HCT116 (cell line): ENCODE measurements around the gene CWH43. TPM values are rescaled to one million over a fixed set of nuclear protein-coding genes. Genes with fewer than 3 reads are reported as not detected.
"Not testable (repeated sequence)": the region's sequence is repeated elsewhere in the genome, so short reads cannot be mapped to it uniquely, and the experiment has no call there.

Experiments
- ATAC-seq: fragments of 200-7000 bp; cut with Tn5 transposase; 2 replicates; pipeline ENCODE4 v1.9.1; 2020; ENCODE audit warnings: mild to moderate bottlenecking, moderate library complexity
- BruUV-seq: library from RNA; stranded (reverse); fragments of 400-500 nt; replicated peaks from 2 replicates; lab custom pipeline; 2021; lab: Mats Ljungman, UMichigan
- CTCF ChIA-PET: fragments of 300-600 bp; sonication (Branson Sonifier 250); formaldehyde crosslinking; loops from one replicate; lab custom pipeline; 2021; ENCODE audit warnings: antibody characterized with exemption; lab: Charles Lee
- POLR2A ChIA-PET: fragments of 300-600, 350-600 bp; sonication (Branson Sonifier 250); formaldehyde crosslinking; loops from one replicate; lab custom pipeline; 2021; ENCODE audit warnings: antibody characterized with exemption; lab: Charles Lee
- RAD21 ChIA-PET, 2 experiments: fragments of 300-600 bp; sonication (Branson Sonifier 250); formaldehyde crosslinking; loops; one replicate each; lab custom pipeline; 2023; ENCODE audit warnings: low total read pairs in 2 of 2; ENCODE audit not compliant: uncharacterized antibody in 2 of 2, unreplicated experiment in 2 of 2, low non-redundant PET in 1 of 2; lab: Charles Lee
- DNase-seq: peaks from one replicate; pipeline ENCODE4 v3.0.0-alpha.2; 2010; ENCODE audit warnings: low read depth, low spot score
- H2AFZ ChIP-seq: fragments of 200-600 bp; shearing (Covaris generic), sonication (generic); 2 replicates; pipeline ENCODE4 v1.6.1; 2017; ENCODE audit warnings: low read depth, mixed run types, mixed read lengths, antibody characterized with exemption, low read length; ENCODE audit not compliant: poor library complexity, severe bottlenecking
- H3K27ac ChIP-seq: 2 replicates; pipeline ENCODE4 v1.5.1; 2012; ENCODE audit warnings: low read depth, low read length
- H3K27me3 ChIP-seq: fragments of 200-600 bp; sonication (generic); 2 replicates; pipeline ENCODE4 v1.6.1; 2016; ENCODE audit warnings: mixed run types, low read length, mixed read lengths; ENCODE audit not compliant: insufficient read depth
- H3K36me3 ChIP-seq, 2 experiments: fragments of 200-500 bp in 1 of 2; fragments of 200-600 bp in 1 of 2; sonication (Bioruptor generic) in 1 of 2; sonication (generic) in 1 of 2; 2 replicates each; pipeline versions ENCODE4 v1.5.1 to v1.6.1; 2014 to 2016; ENCODE audit warnings: low read length in 2 of 2, inconsistent platforms in 1 of 2, mixed read lengths in 1 of 2, mixed run types in 1 of 2; ENCODE audit not compliant: insufficient read depth in 2 of 2, control insufficient read depth in 1 of 2
- H3K4me1 ChIP-seq, 2 experiments: fragments of 200-600 bp in 1 of 2; sonication (generic) in 1 of 2; 2 replicates each; pipeline versions ENCODE4 v1.5.1 to v1.6.1; 2012 to 2017; ENCODE audit warnings: low read length in 2 of 2, inconsistent platforms in 1 of 2, mild to moderate bottlenecking in 1 of 2, mixed read lengths in 1 of 2, mixed run types in 1 of 2, moderate library complexity in 1 of 2; ENCODE audit not compliant: insufficient read depth in 2 of 2, control insufficient read depth in 1 of 2
- H3K4me2 ChIP-seq: fragments of 200-600 bp; sonication (generic); 2 replicates; pipeline ENCODE4 v1.6.1; 2017; ENCODE audit warnings: mixed run types, low read length, mixed read lengths
- H3K4me3 ChIP-seq, 2 experiments: fragments of 200-600 bp in 1 of 2; sonication (generic) in 1 of 2; replicated peaks in 1 of 2; 2 replicates each; pipeline ENCODE4 v1.5.1; 2011 to 2016; ENCODE audit warnings: low read length in 2 of 2, control low read depth in 1 of 2, low read depth in 1 of 2, mild to moderate bottlenecking in 1 of 2, mixed read lengths in 1 of 2, mixed run types in 1 of 2
- H3K79me2 ChIP-seq: fragments of 200-600 bp; sonication (generic); 2 replicates; pipeline ENCODE4 v1.6.1; 2017; ENCODE audit warnings: mild to moderate bottlenecking, mixed run types, low read length, moderate library complexity, mixed read lengths; ENCODE audit not compliant: insufficient read depth
- H3K9ac ChIP-seq: fragments of 200-600 bp; sonication (generic); 2 replicates; pipeline ENCODE4 v1.6.1; 2016; ENCODE audit warnings: low read length, mixed read lengths
- H3K9me2 ChIP-seq: fragments of 200-600 bp; sonication (generic), shearing (Covaris generic); 2 replicates; pipeline ENCODE4 v1.6.1; 2017; ENCODE audit warnings: mixed run types, mild to moderate bottlenecking, moderate library complexity; ENCODE audit not compliant: insufficient read depth
- H3K9me3 ChIP-seq, 2 experiments: fragments of 200-500 bp in 1 of 2; fragments of 200-600 bp in 1 of 2; sonication (Bioruptor generic) in 1 of 2; sonication (generic) in 1 of 2; 2 replicates each; pipeline ENCODE4 v1.6.1; 2014 to 2017; ENCODE audit warnings: low read length in 2 of 2, mixed read lengths in 2 of 2, inconsistent platforms in 1 of 2, low read depth in 1 of 2, mild to moderate bottlenecking in 1 of 2, mixed run types in 1 of 2, moderate library complexity in 1 of 2; ENCODE audit not compliant: control insufficient read depth in 1 of 2, insufficient read depth in 1 of 2
- H4K20me1 ChIP-seq: fragments of 200-600 bp; sonication (generic), shearing (Covaris generic); 2 replicates; pipeline ENCODE4 v1.6.1; 2017; ENCODE audit warnings: mixed run types, mild to moderate bottlenecking, moderate library complexity; ENCODE audit not compliant: insufficient read depth
- intact Hi-C: fragments of 100-400 bp; cut with micrococcal nuclease; formaldehyde crosslinking; loops from 2 replicates; pipeline ENCODE4 v1.10.0; 2022
- total RNA-seq: library from RNA; stranded (reverse); gene quantifications from one replicate; pipeline ENCODE4 v1.2.1, GENCODE V29; 2021; ENCODE audit not compliant: unreplicated experiment

The CWH43 gene
- total RNA-seq, 1 experiment from 2014 or later: not detected

DNA sequence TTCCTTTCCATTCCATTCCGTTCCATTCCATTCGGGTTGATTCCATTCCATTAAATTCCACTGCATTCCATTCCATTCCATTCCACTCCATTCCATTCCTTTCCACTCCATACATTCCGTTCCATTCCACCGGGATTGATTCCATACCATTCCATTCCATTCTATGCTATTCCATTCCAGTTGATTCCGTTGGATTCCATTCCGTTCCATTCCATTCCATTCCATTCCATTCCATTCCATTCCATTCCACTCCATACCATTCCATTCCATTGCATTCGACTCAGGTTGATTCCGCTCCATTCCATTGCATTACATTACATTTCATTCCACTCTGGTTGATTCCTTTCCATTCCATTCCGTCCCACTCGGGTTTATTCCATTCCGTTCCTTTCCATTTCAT lies 110.1 kb downstream of the CWH43 start:
- CTCF ChIA-PET: not testable (repeated sequence)

GRCh38 chr4:49096627-49097026 lies 110.6 kb downstream of the CWH43 start:
- H3K9ac ChIP-seq, BruUV-seq, H3K27me3 ChIP-seq, H3K4me1 ChIP-seq, H3K36me3 ChIP-seq, H3K79me2 ChIP-seq, POLR2A ChIA-PET, H4K20me1 ChIP-seq, H2AFZ ChIP-seq, H3K4me2 ChIP-seq, H3K9me2 ChIP-seq, intact Hi-C loops, H3K4me3 ChIP-seq, RAD21 ChIA-PET, H3K27ac ChIP-seq, DNase-seq, CTCF ChIA-PET: not testable (repeated sequence)
- peaks cover 49 to 58% of the 10 kb centered on the region in 2 experiments; a peak in 3 of 4 replicates for H3K9me3 ChIP-seq
- peak; percentile 41; the same call in 1 of the 2 replicates for ATAC-seq

More for the DNA sequence above, 110.1 kb downstream of the CWH43 start:
- H2AFZ ChIP-seq, H3K27me3 ChIP-seq, H3K9ac ChIP-seq, H3K27ac ChIP-seq, DNase-seq, H4K20me1 ChIP-seq, H3K4me3 ChIP-seq, intact Hi-C loops, H3K36me3 ChIP-seq, ATAC-seq, H3K4me1 ChIP-seq, RAD21 ChIA-PET, H3K9me2 ChIP-seq, H3K79me2 ChIP-seq, H3K4me2 ChIP-seq, POLR2A ChIA-PET, BruUV-seq: not testable (repeated sequence)
- H3K9me3 ChIP-seq: peaks cover 53 to 62% of the 10 kb centered on the region in 2 experiments; a peak in 3 of 4 replicates

- peak; percentile 46; the same call in 1 of the 2 replicates for ATAC-seq
- H3K27me3 ChIP-seq: not testable (repeated sequence)
Measured at GRCh38 chr4:49097071-49097470, 111.0 kb downstream of the CWH43 start.

GRCh38 chr4:49097505-49097904 lies 111.4 kb downstream of the CWH43 start:
- RAD21 ChIA-PET, CTCF ChIA-PET, intact Hi-C loops, H3K4me2 ChIP-seq, H3K4me3 ChIP-seq, H3K27ac ChIP-seq, POLR2A ChIA-PET, H3K36me3 ChIP-seq, ATAC-seq, H3K27me3 ChIP-seq, H4K20me1 ChIP-seq, DNase-seq, BruUV-seq, H3K9ac ChIP-seq, H3K9me2 ChIP-seq, H3K79me2 ChIP-seq, H3K4me1 ChIP-seq, H2AFZ ChIP-seq: not testable (repeated sequence)
- H3K9me3 ChIP-seq: peaks cover 43 to 53% of the 10 kb centered on the region in 2 experiments; a peak in 3 of 4 replicates

More at GRCh38 chr4:49097071-49097470, 111.0 kb downstream of the CWH43 start:
- DNase-seq, intact Hi-C loops, H3K4me3 ChIP-seq, H3K27ac ChIP-seq, H3K4me2 ChIP-seq, POLR2A ChIA-PET, CTCF ChIA-PET, H2AFZ ChIP-seq, H3K36me3 ChIP-seq, RAD21 ChIA-PET, H4K20me1 ChIP-seq, H3K9ac ChIP-seq, H3K79me2 ChIP-seq, BruUV-seq, H3K9me2 ChIP-seq, H3K4me1 ChIP-seq: not testable (repeated sequence)
- peaks cover 45 to 54% of the 10 kb centered on the region in 2 experiments; a peak in 3 of 4 replicates for H3K9me3 ChIP-seq
